Activated T-helper 9 cell treated with anti-CD3 and anti-CD28 coated beads, Interleukin-2, amount 50 U/mL, for 16 hours (primary cell): ENCODE data around the gene RABL2A.
"Not testable (repeated sequence)": the region's sequence is repeated elsewhere in the genome, so short reads cannot be mapped to it uniquely, and the experiment has no call there.

Experiments used
- DNase-seq: peaks from one replicate; pipeline ENCODE4 v3.0.0-alpha.2; 2020; ENCODE audit warnings: low read depth

Gene RABL2A

GRCh38 chr2:113609822-113610221 is 17.2 kb upstream of the RABL2A start:
- DNase-seq = not testable (repeated sequence)

GRCh38 chr2:113621002-113621401 is 6.1 kb upstream of the RABL2A start:
- DNase-seq = not testable (repeated sequence)

- not testable (repeated sequence) for DNase-seq
These were observed 1.2 kb upstream of the RABL2A start for GRCh38 chr2:113625906-113626305.

GRCh38 chr2:113632849-113633345 is 5.8 kb downstream of the RABL2A start:
- DNase-seq = not testable (repeated sequence)

- DNase-seq = not testable (repeated sequence)
These were observed 8.3 kb downstream of the RABL2A start for GRCh38 chr2:113635358-113635757.

- DNase-seq = not testable (repeated sequence)
These were observed 9.2 kb downstream of the RABL2A start for GRCh38 chr2:113636226-113636625.

- DNase-seq = not testable (repeated sequence)
These were observed 11.0 kb downstream of the RABL2A start for GRCh38 chr2:113638084-113638483.

- DNase-seq = not testable (repeated sequence)
These were observed 19.2 kb downstream of the RABL2A start for GRCh38 chr2:113646217-113646616.

GRCh38 chr2:113650834-113651815 is 24.1 kb downstream of the RABL2A start:
- DNase-seq = not testable (repeated sequence)

GRCh38 chr2:113652599-113652998 is 25.5 kb downstream of the RABL2A start:
- DNase-seq = not testable (repeated sequence)

GRCh38 chr2:113656031-113656624 is 29.1 kb downstream of the RABL2A start:
- not testable (repeated sequence) for DNase-seq

- not testable (repeated sequence) for DNase-seq
These were observed 30.7 kb downstream of the RABL2A start for GRCh38 chr2:113657735-113658134.

GRCh38 chr2:113663285-113664060 is 36.4 kb downstream of the RABL2A start:
- DNase-seq = not testable (repeated sequence)

- DNase-seq = not testable (repeated sequence)
These were observed 37.9 kb downstream of the RABL2A start for GRCh38 chr2:113664761-113665533.

- not testable (repeated sequence) for DNase-seq
These were observed 41.9 kb downstream of the RABL2A start for GRCh38 chr2:113669013-113669412.

GRCh38 chr2:113672326-113672932 is 45.4 kb downstream of the RABL2A start:
- DNase-seq = no peak

- DNase-seq = no peak
These were observed 48.8 kb downstream of the RABL2A start for GRCh38 chr2:113675875-113676274.

- DNase-seq = no peak
These were observed 49.7 kb downstream of the RABL2A start for GRCh38 chr2:113676623-113677266.

GRCh38 chr2:113677330-113677729 is 50.3 kb downstream of the RABL2A start:
- no peak for DNase-seq

GRCh38 chr2:113679457-113679856 is 52.4 kb downstream of the RABL2A start:
- DNase-seq = no peak
